ENCODE measurements around the gene FAS.

DNA sequence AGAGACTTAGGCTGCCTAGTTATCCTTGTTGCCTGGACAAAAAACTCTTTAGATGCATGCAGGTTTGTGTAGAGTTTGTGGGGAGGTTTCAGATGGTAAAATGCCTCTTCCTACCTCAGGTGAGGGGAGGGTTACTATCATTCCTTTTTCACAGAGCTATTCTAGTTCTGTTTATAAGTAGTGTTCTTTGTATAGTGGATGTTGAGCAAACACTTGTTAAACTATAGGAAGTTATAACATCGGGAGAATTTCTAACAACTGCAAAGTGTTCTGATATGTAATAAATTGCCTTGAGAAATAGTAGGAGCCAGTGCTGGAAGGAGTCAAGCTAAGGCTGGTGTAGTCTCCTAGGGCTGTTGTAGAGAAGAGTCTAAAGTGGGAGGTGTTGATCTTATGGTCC is 6.7 kb upstream of the FAS start:
- TF ChIP-seq RFX5 (IDR thresholded peaks at IDR 0.05; ENCODE audit: low read length) (no peak), EZH2phosphoT487 (IDR thresholded peaks at IDR 0.05; ENCODE audit: borderline replicate concordance, low read depth) (no peak), JUND (IDR thresholded peaks at IDR 0.05) (no peak), CTCF (IDR thresholded peaks at IDR 0.05) (no peak), RAD21 (IDR thresholded peaks at IDR 0.05; ENCODE audit: low read length) (no peak), ZBTB33 (IDR thresholded peaks at IDR 0.05; ENCODE audit: borderline replicate concordance, low read depth) (no peak), SMC3 (IDR thresholded peaks at IDR 0.05; ENCODE audit: low read depth, low read length) (no peak)
- TF ChIP-seq, protein P1, sequence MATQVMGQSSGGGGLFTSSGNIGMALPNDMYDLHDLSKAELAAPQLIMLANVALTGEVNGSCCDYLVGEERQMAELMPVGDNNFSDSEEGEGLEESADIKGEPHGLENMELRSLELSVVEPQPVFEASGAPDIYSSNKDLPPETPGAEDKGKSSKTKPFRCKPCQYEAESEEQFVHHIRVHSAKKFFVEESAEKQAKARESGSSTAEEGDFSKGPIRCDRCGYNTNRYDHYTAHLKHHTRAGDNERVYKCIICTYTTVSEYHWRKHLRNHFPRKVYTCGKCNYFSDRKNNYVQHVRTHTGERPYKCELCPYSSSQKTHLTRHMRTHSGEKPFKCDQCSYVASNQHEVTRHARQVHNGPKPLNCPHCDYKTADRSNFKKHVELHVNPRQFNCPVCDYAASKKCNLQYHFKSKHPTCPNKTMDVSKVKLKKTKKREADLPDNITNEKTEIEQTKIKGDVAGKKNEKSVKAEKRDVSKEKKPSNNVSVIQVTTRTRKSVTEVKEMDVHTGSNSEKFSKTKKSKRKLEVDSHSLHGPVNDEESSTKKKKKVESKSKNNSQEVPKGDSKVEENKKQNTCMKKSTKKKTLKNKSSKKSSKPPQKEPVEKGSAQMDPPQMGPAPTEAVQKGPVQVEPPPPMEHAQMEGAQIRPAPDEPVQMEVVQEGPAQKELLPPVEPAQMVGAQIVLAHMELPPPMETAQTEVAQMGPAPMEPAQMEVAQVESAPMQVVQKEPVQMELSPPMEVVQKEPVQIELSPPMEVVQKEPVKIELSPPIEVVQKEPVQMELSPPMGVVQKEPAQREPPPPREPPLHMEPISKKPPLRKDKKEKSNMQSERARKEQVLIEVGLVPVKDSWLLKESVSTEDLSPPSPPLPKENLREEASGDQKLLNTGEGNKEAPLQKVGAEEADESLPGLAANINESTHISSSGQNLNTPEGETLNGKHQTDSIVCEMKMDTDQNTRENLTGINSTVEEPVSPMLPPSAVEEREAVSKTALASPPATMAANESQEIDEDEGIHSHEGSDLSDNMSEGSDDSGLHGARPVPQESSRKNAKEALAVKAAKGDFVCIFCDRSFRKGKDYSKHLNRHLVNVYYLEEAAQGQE (IDR thresholded peaks at IDR 0.05; ENCODE audit: low read depth, low read length): no peak
